GM18867 (cell line): ENCODE data around the gene SLC25A13.
"Not testable (repeated sequence)": the region's sequence is repeated elsewhere in the genome, so short reads cannot be mapped to it uniquely, and the experiment has no call there.

Source experiments
- ATAC-seq: cut with Tn5 transposase; IDR thresholded peaks from one replicate; pipeline ENCODE4 v1.9.1; 2021; ENCODE audit warnings: mild to moderate bottlenecking, moderate library complexity; ENCODE audit not compliant: unreplicated experiment

Gene SLC25A13, protein sequence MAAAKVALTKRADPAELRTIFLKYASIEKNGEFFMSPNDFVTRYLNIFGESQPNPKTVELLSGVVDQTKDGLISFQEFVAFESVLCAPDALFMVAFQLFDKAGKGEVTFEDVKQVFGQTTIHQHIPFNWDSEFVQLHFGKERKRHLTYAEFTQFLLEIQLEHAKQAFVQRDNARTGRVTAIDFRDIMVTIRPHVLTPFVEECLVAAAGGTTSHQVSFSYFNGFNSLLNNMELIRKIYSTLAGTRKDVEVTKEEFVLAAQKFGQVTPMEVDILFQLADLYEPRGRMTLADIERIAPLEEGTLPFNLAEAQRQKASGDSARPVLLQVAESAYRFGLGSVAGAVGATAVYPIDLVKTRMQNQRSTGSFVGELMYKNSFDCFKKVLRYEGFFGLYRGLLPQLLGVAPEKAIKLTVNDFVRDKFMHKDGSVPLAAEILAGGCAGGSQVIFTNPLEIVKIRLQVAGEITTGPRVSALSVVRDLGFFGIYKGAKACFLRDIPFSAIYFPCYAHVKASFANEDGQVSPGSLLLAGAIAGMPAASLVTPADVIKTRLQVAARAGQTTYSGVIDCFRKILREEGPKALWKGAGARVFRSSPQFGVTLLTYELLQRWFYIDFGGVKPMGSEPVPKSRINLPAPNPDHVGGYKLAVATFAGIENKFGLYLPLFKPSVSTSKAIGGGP

DNA sequence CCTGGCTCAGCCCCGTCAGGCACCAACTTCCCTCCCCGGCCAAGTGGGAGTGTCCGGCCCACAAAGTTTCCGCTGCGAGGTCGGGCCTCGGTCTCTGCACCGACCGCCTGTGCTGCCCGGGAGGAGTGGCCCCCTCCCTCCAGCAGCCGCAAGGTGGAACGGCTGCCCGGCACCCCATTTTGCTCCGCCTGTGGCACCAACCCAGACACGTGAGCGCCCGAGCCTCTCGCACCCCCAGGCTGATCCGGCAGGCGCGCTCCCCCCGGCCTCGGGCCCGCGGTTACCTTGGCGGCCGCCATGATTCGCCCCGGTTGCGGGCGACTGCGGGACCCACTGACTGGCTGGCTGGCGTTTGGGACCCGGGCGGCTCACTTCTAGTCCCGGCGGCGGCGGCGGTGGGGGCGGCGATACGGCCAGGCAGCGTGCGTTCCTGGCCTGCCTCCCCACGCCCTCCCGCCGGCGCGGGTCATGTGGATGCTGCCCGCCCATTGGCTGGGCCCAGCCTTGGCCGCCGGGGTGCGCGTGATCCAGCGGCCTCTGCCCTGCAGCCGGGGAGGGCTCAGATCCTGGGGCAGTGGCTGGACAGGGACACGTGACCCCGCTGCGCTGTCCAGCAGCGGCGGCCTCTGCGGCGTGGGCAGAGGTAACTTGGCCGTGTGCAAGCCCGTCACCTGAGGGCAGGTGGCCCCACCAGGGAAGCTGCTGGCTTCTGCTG lies at the start of gene SLC25A13:
SLC25A13 (minus strand) TSS at position 441 of the 715 bp plus-strand sequence; CDS start at position 299, 142 bp downstream.
- ATAC-seq, result peak; percentile 82

DNA sequence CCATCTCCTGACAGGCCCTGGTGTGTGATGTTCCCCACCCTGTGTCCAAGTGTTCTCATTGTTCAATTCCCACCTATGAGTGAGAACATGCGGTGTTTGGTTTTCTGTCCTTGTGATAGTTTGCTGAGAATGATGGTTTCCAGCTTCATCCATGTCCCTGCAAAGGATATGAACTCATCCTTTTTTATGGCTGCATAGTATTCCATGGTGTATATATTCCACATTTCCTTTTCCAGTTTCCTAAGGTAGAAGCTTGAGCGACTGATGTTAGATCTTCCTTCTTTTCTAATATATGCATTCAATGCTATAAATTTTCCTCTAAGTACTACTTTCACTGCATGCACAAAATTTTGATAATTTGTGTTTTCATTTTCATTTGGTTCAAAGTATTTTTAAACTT lies 44.0 kb upstream of the SLC25A13 start:
- not testable (repeated sequence) for ATAC-seq

DNA sequence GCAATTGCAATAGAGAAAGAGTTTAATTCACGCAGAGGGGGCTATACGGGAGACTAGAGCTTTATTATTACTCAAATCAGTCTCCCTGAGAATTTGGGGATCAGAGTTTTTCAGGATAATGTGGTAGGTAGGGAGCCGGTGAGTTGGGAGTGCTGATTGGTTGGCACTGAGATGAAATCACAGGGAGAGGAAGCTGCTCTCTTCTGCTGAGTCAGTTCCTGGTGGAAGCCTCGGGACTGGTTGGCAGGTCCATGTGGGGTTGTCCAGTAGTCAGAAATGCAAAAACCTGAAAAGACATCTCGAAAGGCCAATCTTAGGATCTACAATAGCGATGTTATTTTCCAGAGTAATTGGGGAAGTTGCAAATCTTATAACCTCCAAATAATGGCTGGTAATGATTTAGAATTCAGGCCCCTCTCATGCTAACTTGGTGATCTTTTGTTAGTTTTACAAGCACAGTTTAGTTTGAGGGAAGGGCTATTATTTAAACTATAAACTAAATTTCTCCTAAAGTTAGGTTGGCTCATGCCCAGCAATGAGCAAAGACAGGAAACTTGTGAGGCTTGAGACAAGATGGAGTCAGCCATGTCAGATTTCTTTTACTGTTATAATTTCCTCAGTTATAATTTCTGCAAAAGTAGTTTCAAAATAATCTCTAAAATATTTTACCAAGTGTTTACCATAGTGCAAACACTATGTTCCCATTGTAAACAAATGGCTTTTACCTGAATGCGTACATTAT lies 39.4 kb upstream of the SLC25A13 start:
- no peak for ATAC-seq

DNA sequence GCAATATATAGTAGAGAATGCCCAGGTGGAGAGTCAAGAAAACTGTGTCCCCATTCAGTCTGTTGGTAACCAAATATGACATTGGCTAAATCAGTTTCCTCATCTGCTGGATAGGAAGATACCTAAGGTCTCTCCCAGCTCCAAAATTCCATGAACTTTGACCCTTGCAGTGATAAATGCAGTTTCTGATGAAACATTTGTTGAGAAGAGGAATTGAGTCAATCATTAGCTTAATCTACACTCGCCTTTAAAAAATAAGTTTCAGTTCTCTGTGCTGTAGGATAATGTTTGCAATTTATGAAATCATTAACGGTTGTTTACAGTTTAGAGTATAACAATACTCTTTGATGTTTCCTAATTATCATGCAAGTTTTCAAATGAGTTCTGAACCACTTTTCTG lies 38.0 kb upstream of the SLC25A13 start:
- no peak for ATAC-seq

DNA sequence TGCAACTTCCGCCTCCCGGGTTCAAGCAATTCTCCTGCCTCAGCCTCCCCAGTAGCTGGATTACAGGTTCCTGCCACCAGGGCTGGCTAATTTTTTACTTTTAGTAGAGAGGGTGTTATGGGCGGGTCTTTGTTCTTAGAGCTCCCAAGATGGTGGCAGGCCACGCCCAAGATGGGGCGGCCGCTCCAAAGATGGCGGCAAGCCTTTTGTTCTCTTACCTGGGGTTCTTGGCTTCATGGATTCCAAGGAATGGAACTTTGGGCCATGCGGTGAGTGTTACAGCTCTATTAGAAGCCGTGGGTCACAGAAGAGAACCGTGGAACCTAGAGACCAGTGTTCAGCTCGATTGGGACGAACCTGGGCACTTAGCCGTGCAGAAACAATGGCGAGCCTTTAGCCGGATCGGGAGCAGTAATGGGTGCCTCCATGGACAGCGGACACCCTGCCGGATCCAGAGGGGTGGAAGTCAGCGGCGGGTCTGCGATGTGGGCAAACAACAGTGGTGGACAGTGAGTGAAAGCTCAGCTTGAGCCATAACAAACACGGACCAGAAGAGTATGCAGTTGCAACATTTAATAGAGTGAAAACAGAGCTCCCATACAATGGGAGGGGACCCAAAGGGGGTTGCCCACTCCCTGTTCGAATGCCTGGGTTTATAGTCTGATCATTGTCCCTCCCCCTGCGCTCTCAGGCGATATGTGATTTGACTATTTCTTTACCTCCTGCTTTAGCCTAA lies 36.5 kb upstream of the SLC25A13 start:
- ATAC-seq, result not testable (repeated sequence)

DNA sequence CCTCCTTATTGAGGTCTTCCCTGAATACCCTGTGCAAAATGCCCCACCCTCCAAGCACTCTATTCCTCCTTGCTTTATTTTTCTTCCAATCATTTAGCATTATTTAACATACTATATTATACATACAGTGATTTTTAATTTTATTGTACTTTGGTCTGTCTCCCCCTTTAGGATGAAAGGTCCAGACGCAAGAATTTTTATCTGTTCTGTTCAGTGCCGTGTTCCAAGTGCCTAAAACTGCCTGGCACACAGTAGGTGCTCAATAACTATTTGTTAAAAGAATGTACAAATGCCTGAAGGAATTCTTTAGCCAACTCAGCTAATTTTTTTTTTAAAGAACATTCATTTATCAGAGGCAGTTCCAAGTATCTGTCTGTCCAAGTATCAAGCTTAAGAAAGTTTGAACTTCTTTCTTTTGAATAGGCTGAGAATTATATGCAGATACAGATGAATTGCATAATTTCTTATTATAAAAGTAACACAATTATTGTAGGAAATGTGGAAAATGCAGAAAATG lies 34.1 kb upstream of the SLC25A13 start:
- ATAC-seq, result no peak

DNA sequence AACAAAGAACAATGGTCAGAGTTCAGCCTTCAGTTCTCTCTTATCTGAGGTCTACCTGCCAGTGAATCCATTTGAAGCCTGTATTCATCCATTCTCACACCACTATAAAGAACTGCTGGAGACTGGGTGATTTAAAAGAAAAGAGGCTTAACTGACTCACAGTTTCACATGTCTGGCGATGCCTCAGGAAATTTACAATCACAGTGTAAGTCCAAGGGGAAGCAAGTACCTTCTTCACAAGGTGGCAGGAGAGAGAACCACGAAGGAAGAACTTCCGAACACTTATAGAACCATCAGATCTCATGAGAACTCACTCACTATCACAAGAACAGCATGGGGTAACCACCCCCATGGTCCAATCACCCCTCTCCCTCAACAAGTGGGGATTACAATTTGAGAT lies 33.0 kb upstream of the SLC25A13 start:
- no peak for ATAC-seq

DNA sequence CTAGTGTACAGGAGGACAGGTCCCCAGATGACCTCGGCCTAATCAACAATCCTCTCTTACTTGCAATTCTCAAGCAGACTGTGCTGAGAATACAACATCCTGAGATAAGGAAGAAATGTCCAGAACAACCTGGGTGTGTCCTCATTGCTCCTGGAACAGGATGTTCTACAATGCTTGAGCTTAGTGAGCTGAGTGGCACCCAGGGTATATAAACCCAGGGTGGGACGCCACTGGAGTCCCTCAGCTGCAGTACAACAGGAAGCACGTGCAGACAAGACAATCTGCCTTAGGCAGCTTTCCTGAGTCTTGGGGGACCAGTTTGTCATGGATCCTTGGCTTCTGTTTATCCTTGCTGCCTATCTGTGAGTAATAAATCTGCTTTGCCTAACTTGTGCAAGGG lies 27.7 kb upstream of the SLC25A13 start:
- ATAC-seq, result no peak

DNA sequence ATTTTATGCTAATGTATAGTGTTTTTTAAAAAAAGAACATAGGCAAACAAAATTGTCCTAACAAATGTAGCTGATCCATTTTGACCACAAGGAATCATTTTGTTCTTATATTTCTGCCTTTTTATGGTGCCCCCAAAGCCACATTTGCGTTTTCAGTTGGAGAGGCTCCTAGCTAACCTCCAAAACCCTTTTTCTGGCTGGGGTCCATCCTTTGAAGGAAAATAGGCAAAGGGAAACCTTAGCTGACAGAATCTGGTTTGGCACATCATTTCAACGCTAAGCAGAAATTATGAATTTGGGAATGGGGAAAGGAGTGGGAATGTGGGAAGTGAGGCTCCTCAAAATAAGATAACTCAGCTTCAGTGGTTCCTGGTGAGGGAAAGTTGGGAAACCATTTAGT lies 25.6 kb upstream of the SLC25A13 start:
- ATAC-seq, result no peak

DNA sequence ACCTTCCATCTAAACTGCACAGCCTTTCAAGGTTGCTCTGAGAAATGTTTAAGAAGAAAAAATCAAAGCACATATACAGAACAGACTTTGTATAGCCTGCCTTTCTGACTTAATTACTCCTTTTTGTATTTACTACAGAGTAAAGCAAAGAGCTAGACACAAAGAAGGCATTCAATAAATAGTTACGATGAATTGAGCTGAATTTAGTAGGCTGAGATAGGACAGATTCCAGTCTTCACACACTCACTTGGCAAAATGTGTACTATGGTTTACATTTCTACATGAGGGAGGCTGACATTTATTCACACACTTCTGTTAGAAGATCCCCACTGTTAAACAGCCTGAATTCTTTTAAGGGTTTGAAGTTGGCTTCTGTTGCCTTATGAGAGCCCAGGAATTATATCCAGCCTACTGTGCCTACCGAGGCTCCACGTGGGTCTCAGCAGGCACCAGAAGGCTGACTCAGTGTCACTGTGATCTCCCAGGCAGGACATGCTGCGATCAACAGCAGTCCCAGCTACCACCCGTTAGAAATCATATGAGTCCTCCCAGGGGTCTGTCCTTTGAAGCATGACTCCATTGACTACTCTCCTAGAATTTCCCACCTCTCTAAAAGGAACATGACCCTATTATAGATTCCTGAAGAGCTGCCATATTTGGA lies 24.5 kb upstream of the SLC25A13 start:
- ATAC-seq, result no peak

DNA sequence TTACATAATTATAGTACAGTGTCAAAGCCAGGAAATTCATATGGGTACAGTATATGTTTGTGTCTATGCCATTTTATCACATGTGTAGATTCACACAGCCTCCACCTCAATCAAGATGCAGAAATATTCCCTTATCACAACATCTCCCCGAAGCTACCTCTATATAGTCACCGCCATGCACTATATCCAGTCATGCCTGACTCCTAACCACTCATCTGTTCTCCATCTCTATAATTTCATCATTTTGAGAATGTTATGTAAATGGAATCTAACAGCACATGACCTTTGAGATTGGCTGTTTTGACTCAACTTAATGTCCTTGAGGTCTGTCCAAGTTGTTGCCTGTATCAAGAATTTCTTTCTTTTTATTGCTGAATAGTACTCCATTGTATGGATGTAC lies 22.3 kb upstream of the SLC25A13 start:
- no peak for ATAC-seq

DNA sequence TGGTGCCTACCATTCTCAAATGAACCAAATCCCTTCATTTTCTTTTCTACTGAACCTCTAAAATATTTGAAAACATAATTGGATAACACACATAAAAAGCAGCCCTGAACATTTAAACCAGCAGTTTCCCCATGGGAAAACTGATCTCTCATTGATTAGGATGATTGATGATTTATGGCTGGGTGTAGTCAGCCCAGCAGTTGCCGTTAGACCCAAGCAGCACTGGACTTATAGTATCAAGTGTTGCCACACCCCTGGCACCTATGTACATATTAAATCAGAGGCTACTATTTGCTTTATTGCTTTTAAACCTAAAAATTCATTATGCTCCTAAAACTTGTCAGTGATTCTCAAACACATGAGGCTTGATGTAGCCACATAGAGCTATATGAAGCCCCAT lies 20.2 kb upstream of the SLC25A13 start:
- ATAC-seq, result no peak

DNA sequence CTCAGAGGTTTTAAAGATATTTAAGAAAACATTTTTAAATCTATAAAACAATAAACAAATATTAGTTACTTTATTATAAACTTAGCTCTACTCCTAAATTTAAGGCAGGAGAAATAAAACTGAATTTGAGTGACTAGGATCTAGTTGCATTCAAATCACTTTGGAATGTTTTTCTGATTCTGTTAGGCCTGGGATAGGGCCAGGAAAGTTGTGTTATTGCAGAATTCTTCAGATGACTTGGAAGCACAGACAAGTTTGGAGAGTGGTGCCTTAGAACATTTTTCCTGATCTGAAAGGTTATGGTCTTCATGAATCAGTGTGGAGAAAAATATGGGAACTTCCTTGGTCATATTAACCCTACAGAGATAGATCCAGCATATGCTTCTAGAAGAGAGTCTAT lies 15.6 kb upstream of the SLC25A13 start:
- no peak for ATAC-seq

DNA sequence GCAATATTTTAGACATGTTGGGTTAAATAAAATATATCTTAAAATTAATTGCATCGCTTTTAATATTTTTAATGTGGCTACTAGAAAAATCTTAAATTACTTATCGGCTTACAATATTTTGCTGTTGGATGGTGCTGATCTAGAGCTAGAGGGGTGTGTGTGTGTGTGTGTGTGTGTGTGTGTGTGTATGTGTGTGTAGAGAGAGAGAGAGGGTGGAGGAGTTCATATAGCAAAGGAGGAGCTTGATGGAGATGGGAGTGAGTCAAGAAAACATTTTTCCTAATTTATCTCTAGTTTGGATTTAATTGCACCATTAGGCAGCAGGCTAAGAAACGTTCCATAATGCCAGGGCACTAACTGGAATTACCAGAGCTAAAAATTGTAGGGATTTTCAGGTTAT lies 10.4 kb upstream of the SLC25A13 start:
- no peak for ATAC-seq

DNA sequence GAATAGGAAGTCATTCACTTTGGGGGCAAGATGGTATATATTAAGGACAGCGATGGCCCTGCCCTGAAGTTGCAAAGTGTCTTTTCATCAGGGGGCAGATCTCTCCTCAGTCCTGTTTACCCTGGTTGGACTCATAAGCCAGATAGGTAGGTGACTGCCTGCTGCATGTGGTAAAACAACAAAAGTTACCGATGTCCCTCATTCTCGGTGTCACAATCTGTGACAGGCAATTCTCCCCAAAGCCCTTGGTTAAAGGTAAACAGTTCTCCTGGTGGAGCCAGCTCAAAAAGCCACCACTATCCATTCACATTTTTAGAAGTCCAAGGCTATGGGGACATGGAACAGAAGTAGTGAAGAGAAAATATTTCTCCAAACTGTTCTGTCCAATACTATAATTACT lies 9.9 kb upstream of the SLC25A13 start:
- no peak for ATAC-seq

DNA sequence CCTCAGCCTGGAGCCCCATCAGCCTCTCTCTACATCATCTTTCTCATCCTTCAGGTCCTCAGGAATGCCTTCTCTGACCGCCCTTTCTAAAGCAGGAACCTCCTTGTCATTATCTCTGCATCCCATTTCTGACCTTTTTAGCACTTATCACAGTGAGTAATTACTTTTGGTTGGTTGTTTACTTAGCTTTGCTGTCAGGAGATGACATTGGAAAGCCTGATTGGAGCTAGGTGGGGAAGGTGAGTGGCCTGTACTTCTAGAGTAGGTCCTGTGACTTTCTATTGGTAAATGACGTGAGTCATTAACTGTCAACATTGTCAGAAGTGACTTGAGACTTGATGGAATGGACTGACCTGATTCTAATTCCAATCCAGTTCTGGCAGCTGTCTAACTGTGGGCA lies 9.3 kb upstream of the SLC25A13 start:
- no peak for ATAC-seq

DNA sequence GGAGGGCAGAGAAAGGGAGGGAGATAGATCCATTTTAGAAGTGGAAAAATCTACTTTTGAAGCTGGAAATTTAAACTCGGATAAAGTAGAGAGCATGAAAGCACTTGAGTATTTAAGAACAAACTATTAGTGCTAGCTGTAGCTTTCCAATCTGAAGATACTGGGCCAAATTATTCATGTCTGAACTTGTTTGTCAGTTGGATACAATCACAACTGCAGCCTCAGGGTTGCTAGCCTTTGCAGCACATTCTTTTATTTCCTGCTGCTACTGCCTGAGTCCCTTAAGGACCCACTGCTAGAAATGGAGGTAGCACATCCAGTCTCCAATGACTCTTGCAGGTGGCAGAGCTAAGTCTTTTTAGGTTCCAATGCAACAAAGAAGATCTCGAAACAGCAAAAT lies 8.3 kb upstream of the SLC25A13 start:
- ATAC-seq, result no peak

DNA sequence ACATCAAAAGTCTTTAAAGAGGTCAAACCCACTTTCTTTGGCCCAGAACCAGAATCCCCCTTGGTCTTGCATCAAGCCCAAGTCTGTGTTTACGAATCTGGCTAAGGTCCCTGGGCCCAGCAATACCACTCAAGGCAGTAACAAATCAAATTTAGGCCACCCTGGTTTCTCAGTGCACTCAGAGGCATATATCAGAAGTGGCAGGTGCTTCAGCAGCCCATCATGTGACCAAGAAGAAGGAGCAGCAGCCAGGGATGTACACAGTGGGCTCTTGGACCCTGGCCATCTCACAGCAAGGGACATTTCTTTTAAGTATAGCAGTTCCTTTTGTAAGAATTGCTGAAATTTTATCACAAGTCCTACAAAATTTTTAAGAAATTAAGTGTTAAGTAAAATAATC lies 7.3 kb upstream of the SLC25A13 start:
- no peak for ATAC-seq

DNA sequence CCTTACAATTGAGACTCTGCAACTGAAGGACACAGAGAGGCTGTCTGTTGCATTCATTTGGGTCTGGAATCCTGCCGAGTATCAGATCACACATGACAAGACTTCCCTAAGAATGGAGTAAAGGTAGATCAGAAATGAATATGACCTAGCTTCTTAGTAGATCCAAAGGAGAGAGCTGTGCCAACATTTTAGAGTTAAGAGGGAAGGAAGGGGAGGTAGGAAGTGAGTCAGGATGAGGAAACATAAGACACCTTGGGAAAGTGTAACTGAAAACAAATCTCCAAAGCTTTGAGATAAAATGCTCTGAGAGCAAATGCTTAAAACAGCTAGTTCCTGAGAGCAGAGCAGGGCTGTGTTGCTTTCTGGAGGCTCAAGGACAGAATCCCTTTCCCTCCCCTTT lies 6.1 kb upstream of the SLC25A13 start:
- ATAC-seq, result no peak

DNA sequence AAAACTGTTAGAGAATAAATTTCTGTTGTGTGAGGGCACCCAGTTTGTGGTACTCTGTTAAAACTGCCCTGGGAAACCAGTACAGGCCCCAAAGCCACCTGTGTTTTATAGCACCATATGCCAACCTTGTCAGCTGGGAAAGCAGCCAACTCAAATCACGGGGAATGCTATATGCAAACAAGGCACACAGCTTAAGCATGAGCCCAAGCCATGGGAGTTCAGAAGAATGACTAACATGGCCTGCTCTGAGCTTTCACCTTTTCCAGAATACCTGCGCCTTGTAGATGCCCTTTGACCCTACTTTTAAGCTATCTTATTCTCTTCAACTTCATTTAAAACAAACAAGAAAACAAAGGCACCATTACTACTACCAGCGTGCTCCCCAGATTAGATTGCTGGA lies 5.5 kb upstream of the SLC25A13 start:
- no peak for ATAC-seq
